ENCODE results near the gene HCK. TPM values are rescaled to one million over a fixed set of nuclear protein-coding genes. Genes with fewer than 3 reads are reported as not detected.

The HCK gene
- polyA plus RNA-seq, 1 donor: 3.5 TPM

- DNase-seq (ENCODE audit: low read depth): no peak
Observed at GRCh38 chr20:32127347-32127746, 75.3 kb downstream of the HCK start.

GRCh38 chr20:32128167-32128566 lies 76.1 kb downstream of the HCK start:
- no peak for DNase-seq (ENCODE audit: low read depth)

GRCh38 chr20:32129863-32130262 lies 77.8 kb downstream of the HCK start:
- no peak for DNase-seq (ENCODE audit: low read depth)

GRCh38 chr20:32130352-32130751 lies 78.3 kb downstream of the HCK start:
- DNase-seq (ENCODE audit: low read depth): no peak

GRCh38 chr20:32130965-32131364 lies 78.9 kb downstream of the HCK start:
- no peak for DNase-seq (ENCODE audit: low read depth)

GRCh38 chr20:32132911-32133549 lies 81.0 kb downstream of the HCK start:
- DNase-seq (ENCODE audit: low read depth): no peak

- no peak for DNase-seq (ENCODE audit: low read depth)
Observed at GRCh38 chr20:32134026-32134425, 82.0 kb downstream of the HCK start.

- no peak for DNase-seq (ENCODE audit: low read depth)
Observed at GRCh38 chr20:32135983-32136515, 84.0 kb downstream of the HCK start.

GRCh38 chr20:32138921-32139320 lies 86.9 kb downstream of the HCK start:
- no peak for DNase-seq (ENCODE audit: low read depth)

- DNase-seq (ENCODE audit: low read depth): no peak
Observed at GRCh38 chr20:32139947-32140346, 87.9 kb downstream of the HCK start.

- DNase-seq (ENCODE audit: low read depth): no peak
Observed at GRCh38 chr20:32140603-32141002, 88.6 kb downstream of the HCK start.

GRCh38 chr20:32141465-32141980 lies 89.5 kb downstream of the HCK start:
- DNase-seq (ENCODE audit: low read depth): no peak

GRCh38 chr20:32142088-32142487 lies 90.0 kb downstream of the HCK start:
- no peak for DNase-seq (ENCODE audit: low read depth)

GRCh38 chr20:32142991-32143390 lies 90.9 kb downstream of the HCK start:
- no peak for DNase-seq (ENCODE audit: low read depth)

GRCh38 chr20:32144898-32145662 lies 93.0 kb downstream of the HCK start:
- DNase-seq (ENCODE audit: low read depth): no peak

- no peak for DNase-seq (ENCODE audit: low read depth)
Observed at GRCh38 chr20:32149566-32150170, 97.6 kb downstream of the HCK start.

- DNase-seq (ENCODE audit: low read depth): no peak
Observed at GRCh38 chr20:32150291-32150848, 98.3 kb downstream of the HCK start.

Other genes with a start within 250 kb of the HCK start
- gene MYLK2, start 232.9 kb upstream of the HCK start, polyA plus RNA-seq (ENCODE audit: insufficient read length): 60.0 TPM
- gene FOXS1, start 206.6 kb upstream of the HCK start, polyA plus RNA-seq (ENCODE audit: insufficient read length): 5.9 TPM
- gene DUSP15, start 181.7 kb upstream of the HCK start, polyA plus RNA-seq (ENCODE audit: insufficient read length): 1.7 TPM
- 0.29 TPM for gene TTLL9, start 181.6 kb upstream of the HCK start, polyA plus RNA-seq (ENCODE audit: insufficient read length)
- gene PDRG1, start 100.2 kb upstream of the HCK start, polyA plus RNA-seq (ENCODE audit: insufficient read length): 16.8 TPM
- 0.04 TPM for gene XKR7, start 84.1 kb upstream of the HCK start, polyA plus RNA-seq (ENCODE audit: insufficient read length)
- gene CCM2L, start 41.8 kb upstream of the HCK start, polyA plus RNA-seq (ENCODE audit: insufficient read length): 5.4 TPM
- 38.5 TPM for gene TM9SF4, start 57.5 kb downstream of the HCK start, polyA plus RNA-seq (ENCODE audit: insufficient read length)
- 9.8 TPM for gene PLAGL2, start 155.5 kb downstream of the HCK start, polyA plus RNA-seq (ENCODE audit: insufficient read length)
- 25.7 TPM for gene POFUT1, start 155.6 kb downstream of the HCK start, polyA plus RNA-seq (ENCODE audit: insufficient read length)
- 10.5 TPM for gene KIF3B, start 225.4 kb downstream of the HCK start, polyA plus RNA-seq (ENCODE audit: insufficient read length)